Neural cell (in vitro differentiated cells): Measurements from ENCODE around the gene C2orf49. TPM values are rescaled to one million over a fixed set of nuclear protein-coding genes. Genes with fewer than 3 reads are reported as not detected.

Experiments used
- H2AFZ ChIP-seq: fragments of 200-600, 300-800 bp; sonication (generic), shearing (Covaris generic); 2 replicates; pipeline ENCODE4 v1.6.0; 2014; ENCODE audit warnings: low read depth, mild to moderate bottlenecking, antibody characterized with exemption, low read length, moderate library complexity
- H3F3A ChIP-seq: fragments of 200-600 bp; shearing (Covaris generic); 2 replicates; pipeline ENCODE4 v1.6.1; 2016; ENCODE audit warnings: mild to moderate bottlenecking, moderate library complexity, mixed read lengths, antibody characterized with exemption, low read length; ENCODE audit not compliant: insufficient read depth, poor library complexity, severe bottlenecking
- H3K27ac ChIP-seq: fragments of 200-600, 300-800 bp; sonication (generic), shearing (Covaris generic); 2 replicates; pipeline ENCODE4 v1.5.1; 2014; ENCODE audit warnings: mild to moderate bottlenecking, low read length, moderate library complexity
- H3K27me3 ChIP-seq: fragments of 300-800, 200-600 bp; sonication (generic), shearing (Covaris generic); 2 replicates; pipeline ENCODE4 v1.6.0; 2014; ENCODE audit warnings: mild to moderate bottlenecking, low read depth, low read length, moderate library complexity; ENCODE audit not compliant: insufficient read depth
- H3K36me3 ChIP-seq: fragments of 300-800, 200-600 bp; sonication (generic), shearing (Covaris generic); 2 replicates; pipeline ENCODE4 v1.5.1; 2014; ENCODE audit warnings: mild to moderate bottlenecking, antibody characterized with exemption, low read length, moderate library complexity; ENCODE audit not compliant: insufficient read depth
- H3K4me2 ChIP-seq: fragments of 300-800, 200-600 bp; sonication (generic), shearing (Covaris generic); 2 replicates; pipeline ENCODE4 v1.6.0; 2014; ENCODE audit warnings: mild to moderate bottlenecking, low read length
- H3K4me3 ChIP-seq: fragments of 300-800, 200-600 bp; sonication (generic), shearing (Covaris generic); 2 replicates; pipeline ENCODE4 v1.5.1; 2014; ENCODE audit warnings: mild to moderate bottlenecking, low read length, moderate library complexity
- H3K79me2 ChIP-seq: fragments of 200-600 bp; shearing (Covaris generic); replicated peaks from 2 replicates; pipeline ENCODE4 v1.6.0; 2014; ENCODE audit warnings: mild to moderate bottlenecking, low read length, moderate library complexity; ENCODE audit not compliant: insufficient read depth
- H3K9ac ChIP-seq: fragments of 300-800, 200-600 bp; sonication (generic), shearing (Covaris generic); 2 replicates; pipeline ENCODE4 v1.6.1; 2016; ENCODE audit warnings: mild to moderate bottlenecking, low read length, mixed read lengths
- H3K9me2 ChIP-seq: fragments of 200-600 bp; shearing (Covaris generic); 2 replicates; pipeline ENCODE4 v1.6.1; 2016; ENCODE audit warnings: mild to moderate bottlenecking, low read length, mixed read lengths; ENCODE audit not compliant: insufficient read depth
- H3K9me3 ChIP-seq: fragments of 200-600, 300-800 bp; sonication (generic), shearing (Covaris generic); 2 replicates; pipeline ENCODE4 v1.6.1; 2016; ENCODE audit warnings: mild to moderate bottlenecking, mixed run types, low read length, moderate library complexity, mixed read lengths
- H4K20me1 ChIP-seq: fragments of 200-600 bp; shearing (Covaris generic); 2 replicates; pipeline ENCODE4 v1.6.1; 2016; ENCODE audit warnings: mild to moderate bottlenecking, mixed run types; ENCODE audit not compliant: insufficient read depth
- CTCF ChIP-seq: fragments of 450-650 bp; IDR thresholded peaks from 2 replicates; pipeline ENCODE4 v1.5.1; 2014; ENCODE audit warnings: antibody characterized with exemption, mild to moderate bottlenecking, moderate library complexity; ENCODE audit not compliant: poor library complexity, severe bottlenecking
- EP300 ChIP-seq: fragments of 450-650 bp; conservative IDR thresholded peaks from 2 replicates; pipeline ENCODE4 v1.6.1; 2014; ENCODE audit warnings: antibody characterized with exemption, mild to moderate bottlenecking, moderate library complexity; ENCODE audit not compliant: poor library complexity, severe bottlenecking
- EZH2 ChIP-seq: fragments of 200-600, 300-800 bp; shearing (Covaris generic), sonication (generic); IDR thresholded peaks from 2 replicates; pipeline ENCODE4 v1.6.1; 2014; ENCODE audit warnings: antibody characterized with exemption, low read length, borderline replicate concordance, mild to moderate bottlenecking; ENCODE audit not compliant: insufficient read depth, poor library complexity, severe bottlenecking
- MXI1 ChIP-seq: fragments of 450-650 bp; conservative IDR thresholded peaks from 2 replicates; pipeline ENCODE4 v1.6.1; 2014; ENCODE audit warnings: antibody characterized with exemption, mild to moderate bottlenecking; ENCODE audit not compliant: poor library complexity, severe bottlenecking
- POLR2AphosphoS5 ChIP-seq: IDR thresholded peaks from 2 replicates; pipeline ENCODE4 v1.6.1; 2012
- RAD21 ChIP-seq: fragments of 450-650 bp; conservative IDR thresholded peaks from 2 replicates; pipeline ENCODE4 v1.6.1; 2014; ENCODE audit warnings: antibody characterized with exemption, mild to moderate bottlenecking, moderate library complexity
- REST ChIP-seq: IDR thresholded peaks from 2 replicates; pipeline ENCODE4 v1.6.1; 2012; ENCODE audit warnings: borderline replicate concordance
- SMC3 ChIP-seq: fragments of 450-650 bp; conservative IDR thresholded peaks from 2 replicates; pipeline ENCODE4 v1.6.1; 2014; ENCODE audit warnings: antibody characterized with exemption, mild to moderate bottlenecking, moderate library complexity; ENCODE audit not compliant: poor library complexity
- TAF1 ChIP-seq: IDR thresholded peaks from 2 replicates; pipeline ENCODE4 v1.6.1; 2012; ENCODE audit warnings: low read depth
- polyA plus RNA-seq: library from polyadenylated mRNA; depleted of rRNA; stranded (reverse); fragments of >200 nt; gene quantifications from 2 replicates; pipeline ENCODE4 v1.2.3, GENCODE V29; 2014

Gene C2orf49
- polyA plus RNA-seq, 1 donor from 2014 or later = 35.6 TPM

- no peak overlapping the region for H3K9ac ChIP-seq
Measured at GRCh38 chr2:105308382-105309146, 28.8 kb upstream of the C2orf49 start.

GRCh38 chr2:105309147-105309545, 28.2 kb upstream of the C2orf49 start:
- H3K27me3 ChIP-seq = no peaks in the 10 kb centered on the region
- no peaks in the 10 kb centered on the region for H3K9me2 ChIP-seq
- H2AFZ ChIP-seq = no peak overlapping the region
- H4K20me1 ChIP-seq = no peaks in the 10 kb centered on the region
- H3K9me3 ChIP-seq = no peaks in the 10 kb centered on the region
- H3K4me3 ChIP-seq = no peak overlapping the region
- H3K4me2 ChIP-seq = no peak overlapping the region
- no peaks in the 10 kb centered on the region for H3F3A ChIP-seq
- H3K27ac ChIP-seq = no peak overlapping the region
- no peak overlapping the region for H3K9ac ChIP-seq
- no peaks in the 10 kb centered on the region for H3K36me3 ChIP-seq
- peaks cover 12% of the 10 kb centered on the region for H3K79me2 ChIP-seq
- TF ChIP-seq CTCF = no peak
- TF ChIP-seq EP300 = no peak
- TF ChIP-seq POLR2AphosphoS5 = no peak
- TF ChIP-seq MXI1 = no peak
- TF ChIP-seq TAF1 = no peak
- no peak for TF ChIP-seq RAD21
- no peak for TF ChIP-seq EZH2

More at GRCh38 chr2:105308382-105309146, 28.8 kb upstream of the C2orf49 start:
- Histone ChIP-seq H3K9me3 (no peaks in the 10 kb centered on the region), H3K4me3 (no peak overlapping the region), H3F3A (no peaks in the 10 kb centered on the region), H3K27me3 (no peaks in the 10 kb centered on the region), H4K20me1 (no peaks in the 10 kb centered on the region), H3K9me2 (no peaks in the 10 kb centered on the region), H2AFZ (no peak overlapping the region), H3K4me2 (no peak overlapping the region), H3K79me2 (peaks cover 13% of the 10 kb centered on the region), H3K27ac (no peak overlapping the region), H3K36me3 (no peaks in the 10 kb centered on the region)
- TF ChIP-seq POLR2AphosphoS5 (no peak), REST (no peak), MXI1 (no peak), CTCF (no peak), EP300 (no peak), SMC3 (no peak), RAD21 (no peak), TAF1 (no peak), EZH2 (no peak)
